Measurements from ENCODE around the gene NRF1. TPM values are rescaled to one million over a fixed set of nuclear protein-coding genes. Genes with fewer than 3 reads are reported as not detected.

The NRF1 gene
- total RNA-seq, 3 donors from 2014 or later = 13.3 to 21.8 (median 17.4) TPM

- intact Hi-C loops (cut with DNase I, micrococcal nuclease) = no loop called here
- TF ChIP-seq, protein P1, sequence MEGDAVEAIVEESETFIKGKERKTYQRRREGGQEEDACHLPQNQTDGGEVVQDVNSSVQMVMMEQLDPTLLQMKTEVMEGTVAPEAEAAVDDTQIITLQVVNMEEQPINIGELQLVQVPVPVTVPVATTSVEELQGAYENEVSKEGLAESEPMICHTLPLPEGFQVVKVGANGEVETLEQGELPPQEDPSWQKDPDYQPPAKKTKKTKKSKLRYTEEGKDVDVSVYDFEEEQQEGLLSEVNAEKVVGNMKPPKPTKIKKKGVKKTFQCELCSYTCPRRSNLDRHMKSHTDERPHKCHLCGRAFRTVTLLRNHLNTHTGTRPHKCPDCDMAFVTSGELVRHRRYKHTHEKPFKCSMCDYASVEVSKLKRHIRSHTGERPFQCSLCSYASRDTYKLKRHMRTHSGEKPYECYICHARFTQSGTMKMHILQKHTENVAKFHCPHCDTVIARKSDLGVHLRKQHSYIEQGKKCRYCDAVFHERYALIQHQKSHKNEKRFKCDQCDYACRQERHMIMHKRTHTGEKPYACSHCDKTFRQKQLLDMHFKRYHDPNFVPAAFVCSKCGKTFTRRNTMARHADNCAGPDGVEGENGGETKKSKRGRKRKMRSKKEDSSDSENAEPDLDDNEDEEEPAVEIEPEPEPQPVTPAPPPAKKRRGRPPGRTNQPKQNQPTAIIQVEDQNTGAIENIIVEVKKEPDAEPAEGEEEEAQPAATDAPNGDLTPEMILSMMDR (IDR thresholded peaks at IDR 0.05) = no peak
- DNase-seq (no peak), ATAC-seq (no peak)
- no peak overlapping the region for H3K4me3 ChIP-seq
- no peaks in the 10 kb centered on the region for H3K4me1 ChIP-seq (ENCODE audit: low read depth)
- no peaks in the 10 kb centered on the region for H3K36me3 ChIP-seq (ENCODE audit: low read depth)
- no peaks in the 10 kb centered on the region for H3K9me3 ChIP-seq
These were observed 33.2 kb downstream of the NRF1 start for GRCh38 chr7:129644634-129645230.

DNA sequence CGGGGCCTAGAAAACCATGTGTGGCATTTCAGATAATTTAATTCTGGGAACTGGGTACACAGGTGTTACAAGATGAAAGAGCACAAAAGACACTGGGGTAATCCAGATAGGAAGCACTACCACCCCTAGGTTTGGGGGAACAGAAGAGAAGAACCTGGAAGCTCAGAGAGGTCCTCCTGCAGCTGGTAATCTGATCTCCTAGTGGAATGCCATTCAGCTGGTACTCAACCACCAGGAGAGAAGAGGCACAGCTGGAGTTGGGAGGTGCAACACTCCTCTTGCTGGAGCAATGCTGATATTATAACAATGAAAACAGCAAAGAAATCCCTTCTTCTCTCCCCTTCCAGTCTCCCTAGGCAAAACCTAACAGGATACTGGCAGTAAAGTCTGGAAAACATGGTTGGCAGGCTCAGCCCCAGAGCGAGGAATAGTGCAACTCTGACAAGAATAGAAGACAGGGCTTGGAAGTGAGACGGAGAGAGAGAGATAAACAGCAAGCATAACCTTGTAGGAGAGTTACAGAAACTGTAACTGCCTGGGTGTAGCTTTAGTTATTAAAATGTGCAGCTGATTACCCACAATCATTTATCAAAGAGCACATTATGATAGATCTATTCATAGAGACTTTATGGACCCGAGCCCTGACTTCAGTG lies 35.0 kb downstream of the NRF1 start:
- intact Hi-C loops (cut with DNase I, micrococcal nuclease) = no loop called here
- ATAC-seq (no peak), DNase-seq (no peak)
- no peak overlapping the region for H3K4me3 ChIP-seq
- H3K4me1 ChIP-seq (ENCODE audit: low read depth) = no peaks in the 10 kb centered on the region
- no peaks in the 10 kb centered on the region for H3K9me3 ChIP-seq
- TF ChIP-seq, protein P1 (IDR thresholded peaks at IDR 0.05) = no peak
- no peaks in the 10 kb centered on the region for H3K36me3 ChIP-seq (ENCODE audit: low read depth)

DNA sequence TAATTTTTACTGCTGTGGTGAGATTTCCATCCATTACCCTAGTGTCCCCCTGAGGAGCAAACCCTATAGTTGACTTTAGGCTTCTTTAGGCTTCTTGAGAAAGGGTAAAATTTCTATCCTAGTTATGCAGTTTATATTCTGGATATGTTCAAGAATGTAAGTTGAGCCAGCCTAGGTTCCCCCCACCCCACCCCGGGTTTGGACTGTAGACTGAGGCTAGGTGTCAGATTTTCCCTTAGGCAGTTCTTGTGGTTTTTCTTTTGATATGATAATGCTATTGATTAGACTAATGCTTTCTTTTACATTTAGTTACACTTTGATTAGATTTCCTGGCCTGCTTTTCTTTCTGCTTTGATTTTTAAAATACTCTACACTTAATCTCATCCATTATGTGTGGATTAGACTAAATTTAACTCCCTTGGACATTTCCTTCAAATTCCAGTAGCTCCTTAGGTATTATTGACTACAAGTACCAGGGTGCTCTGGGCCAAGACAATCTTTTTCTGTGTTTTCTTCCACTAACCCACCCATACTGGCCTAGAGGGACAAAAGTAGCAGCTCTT lies 37.7 kb downstream of the NRF1 start:
- intact Hi-C loops (cut with DNase I, micrococcal nuclease) = no loop called here

GRCh38 chr7:129650056-129650758 lies 38.7 kb downstream of the NRF1 start:
- Histone ChIP-seq H3K36me3 (ENCODE audit: low read depth) (no peaks in the 10 kb centered on the region), H3K9me3 (no peaks in the 10 kb centered on the region), H3K4me1 (ENCODE audit: low read depth) (no peaks in the 10 kb centered on the region), H3K4me3 (no peak overlapping the region)
- TF ChIP-seq, protein P1 (IDR thresholded peaks at IDR 0.05) = no peak
- ATAC-seq (no peak), DNase-seq (no peak)
- intact Hi-C loops (cut with DNase I, micrococcal nuclease) = no loop called here

More for the DNA sequence above, 37.7 kb downstream of the NRF1 start:
- H3K4me3 ChIP-seq = no peak overlapping the region
- no peaks in the 10 kb centered on the region for H3K4me1 ChIP-seq (ENCODE audit: low read depth)
- no peak for DNase-seq
- TF ChIP-seq, protein P1 (IDR thresholded peaks at IDR 0.05) = no peak
- ATAC-seq = no peak
- H3K36me3 ChIP-seq (ENCODE audit: low read depth) = no peaks in the 10 kb centered on the region
- H3K9me3 ChIP-seq = no peaks in the 10 kb centered on the region

DNA sequence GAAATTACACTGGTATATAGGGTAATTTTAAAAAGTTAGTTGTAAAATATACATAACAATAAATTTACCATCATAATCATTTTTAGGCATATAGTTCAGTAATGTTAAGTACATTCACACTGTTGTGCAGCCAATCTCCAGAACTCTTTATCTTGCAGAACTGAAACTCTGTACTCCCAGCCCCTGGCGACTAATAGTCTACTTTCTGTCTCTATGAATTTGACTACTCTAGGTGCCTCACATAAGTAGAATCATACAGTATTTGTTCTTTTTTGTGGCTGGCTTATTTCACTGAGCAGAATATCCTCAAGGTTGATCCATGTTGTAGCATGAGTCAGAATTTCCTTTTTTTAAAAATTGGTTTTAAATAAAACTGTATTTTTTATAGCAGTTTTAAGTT lies 41.4 kb downstream of the NRF1 start:
- ATAC-seq = no peak

More for the DNA sequence above, 41.4 kb downstream of the NRF1 start:
- Histone ChIP-seq H3K9me3 (no peaks in the 10 kb centered on the region), H3K36me3 (ENCODE audit: low read depth) (no peaks in the 10 kb centered on the region), H3K4me3 (no peak overlapping the region), H3K4me1 (ENCODE audit: low read depth) (no peaks in the 10 kb centered on the region)
- intact Hi-C loops (cut with DNase I, micrococcal nuclease) = no loop called here
- TF ChIP-seq, protein P1 (IDR thresholded peaks at IDR 0.05) = no peak
- no peak for DNase-seq

Measured in mucosa of descending colon (tissue), 3 donors.